WERI-Rb-1 (cell line): ENCODE results near the gene FBXO45.

Source experiments
- DNase-seq: peaks from one replicate; pipeline ENCODE4 v3.0.0-alpha.2; 2020
- H3K27ac ChIP-seq: fragments of 250-450 bp; sonication (Bioruptor Pico); 2 replicates; pipeline ENCODE4 v1.5.1; 2020; ENCODE audit warnings: mild to moderate bottlenecking, moderate library complexity
- H3K27me3 ChIP-seq: fragments of 250-450 bp; sonication (Bioruptor Pico); 2 replicates; pipeline ENCODE4 v1.5.1; 2021; ENCODE audit warnings: mild to moderate bottlenecking, low read depth, moderate library complexity; ENCODE audit not compliant: insufficient read depth, severe bottlenecking
- H3K36me3 ChIP-seq: fragments of 250-450 bp; sonication (Bioruptor Pico); 2 replicates; pipeline ENCODE4 v1.5.1; 2020; ENCODE audit warnings: mild to moderate bottlenecking, moderate library complexity
- H3K4me3 ChIP-seq: 2 replicates; pipeline ENCODE4 v1.5.1; 2011; ENCODE audit warnings: low read depth, mild to moderate bottlenecking, control low read depth, low read length
- H3K9me3 ChIP-seq: fragments of 250-450 bp; sonication (Bioruptor Pico); 2 replicates; pipeline ENCODE4 v1.5.1; 2021; ENCODE audit warnings: mild to moderate bottlenecking, moderate library complexity; ENCODE audit not compliant: severe bottlenecking
- TF ChIP-seq, protein P1 (sequence below): IDR thresholded peaks from 2 replicates; pipeline ENCODE4 v1.5.1; 2011; ENCODE audit warnings: low read depth, mild to moderate bottlenecking, control low read depth, inconsistent platforms, low read length

The FBXO45 gene

DNA sequence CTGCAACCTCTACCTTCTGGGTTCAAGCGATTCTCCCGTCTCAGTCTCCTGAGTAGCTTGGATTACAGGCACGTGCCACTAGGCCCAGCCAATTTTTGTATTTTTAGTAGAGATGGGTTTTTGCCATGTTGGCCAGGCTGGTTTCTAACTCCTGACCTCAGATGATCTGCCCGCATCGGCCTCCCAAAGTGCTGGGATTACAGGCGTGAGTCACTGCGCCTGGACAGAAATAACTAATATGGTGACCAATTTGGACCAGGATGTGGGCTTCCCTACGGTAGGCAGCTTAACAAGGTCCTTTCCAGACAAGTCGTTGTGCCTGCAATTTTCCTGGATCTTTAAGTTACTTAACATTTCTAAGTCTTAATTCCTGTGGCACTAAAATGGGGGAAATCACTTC is 14.9 kb upstream of the FBXO45 start:
- H3K27me3 ChIP-seq: no peaks in the 10 kb centered on the region
- peaks cover 2% of the 10 kb centered on the region for H3K9me3 ChIP-seq
- H3K36me3 ChIP-seq: no peaks in the 10 kb centered on the region
- no peak overlapping the region for H3K27ac ChIP-seq
- DNase-seq: no peak
- no peak overlapping the region for H3K4me3 ChIP-seq
- TF ChIP-seq, protein P1, sequence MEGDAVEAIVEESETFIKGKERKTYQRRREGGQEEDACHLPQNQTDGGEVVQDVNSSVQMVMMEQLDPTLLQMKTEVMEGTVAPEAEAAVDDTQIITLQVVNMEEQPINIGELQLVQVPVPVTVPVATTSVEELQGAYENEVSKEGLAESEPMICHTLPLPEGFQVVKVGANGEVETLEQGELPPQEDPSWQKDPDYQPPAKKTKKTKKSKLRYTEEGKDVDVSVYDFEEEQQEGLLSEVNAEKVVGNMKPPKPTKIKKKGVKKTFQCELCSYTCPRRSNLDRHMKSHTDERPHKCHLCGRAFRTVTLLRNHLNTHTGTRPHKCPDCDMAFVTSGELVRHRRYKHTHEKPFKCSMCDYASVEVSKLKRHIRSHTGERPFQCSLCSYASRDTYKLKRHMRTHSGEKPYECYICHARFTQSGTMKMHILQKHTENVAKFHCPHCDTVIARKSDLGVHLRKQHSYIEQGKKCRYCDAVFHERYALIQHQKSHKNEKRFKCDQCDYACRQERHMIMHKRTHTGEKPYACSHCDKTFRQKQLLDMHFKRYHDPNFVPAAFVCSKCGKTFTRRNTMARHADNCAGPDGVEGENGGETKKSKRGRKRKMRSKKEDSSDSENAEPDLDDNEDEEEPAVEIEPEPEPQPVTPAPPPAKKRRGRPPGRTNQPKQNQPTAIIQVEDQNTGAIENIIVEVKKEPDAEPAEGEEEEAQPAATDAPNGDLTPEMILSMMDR: no peak

DNA sequence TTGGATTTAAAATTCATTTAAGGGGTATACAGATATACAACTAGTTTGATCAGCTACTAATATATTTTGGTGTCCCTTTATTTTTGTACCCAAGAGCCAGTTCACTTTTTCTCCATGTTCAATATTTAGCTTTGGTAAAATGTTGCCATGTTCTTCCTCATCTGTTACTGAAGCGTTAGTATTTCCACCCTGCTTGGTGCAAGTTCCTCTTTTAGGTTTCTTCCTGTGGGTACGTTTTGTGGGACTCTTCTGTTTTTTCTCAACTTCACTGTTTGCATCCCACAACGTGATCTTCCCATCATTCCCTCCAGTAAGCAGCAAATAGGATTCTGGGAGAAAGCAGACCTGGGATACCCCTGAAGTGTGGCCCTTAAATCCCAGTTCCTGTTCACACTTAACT is 14.3 kb upstream of the FBXO45 start:
- no peak overlapping the region for H3K27ac ChIP-seq
- peaks cover 2% of the 10 kb centered on the region for H3K9me3 ChIP-seq
- no peaks in the 10 kb centered on the region for H3K27me3 ChIP-seq
- H3K4me3 ChIP-seq: no peak overlapping the region
- TF ChIP-seq, protein P1: no peak
- DNase-seq: no peak
- no peaks in the 10 kb centered on the region for H3K36me3 ChIP-seq

DNA sequence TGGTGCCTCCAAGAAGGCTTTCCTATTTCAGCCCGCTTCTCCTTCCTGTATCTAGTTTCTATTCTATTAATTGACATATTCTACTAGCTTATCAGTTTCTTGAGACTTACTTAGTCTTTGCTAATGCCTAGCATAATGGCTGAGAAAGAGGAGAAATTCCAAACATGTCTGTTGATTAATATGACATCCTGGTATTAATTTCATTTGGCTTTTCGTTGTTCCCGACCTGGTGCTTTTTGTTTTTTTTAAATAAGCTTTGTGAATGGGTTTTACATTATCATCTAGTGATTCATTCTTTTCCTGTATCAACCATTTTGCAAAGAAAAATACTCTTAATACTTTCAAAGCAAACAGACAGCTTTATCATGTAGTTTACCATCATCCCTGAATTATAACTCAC is 13.2 kb upstream of the FBXO45 start:
- TF ChIP-seq, protein P1: no peak
- no peak for DNase-seq
- no peak overlapping the region for H3K4me3 ChIP-seq
- H3K9me3 ChIP-seq: no peaks in the 10 kb centered on the region
- H3K27ac ChIP-seq: no peak overlapping the region
- H3K27me3 ChIP-seq: no peaks in the 10 kb centered on the region
- H3K36me3 ChIP-seq: no peaks in the 10 kb centered on the region

DNA sequence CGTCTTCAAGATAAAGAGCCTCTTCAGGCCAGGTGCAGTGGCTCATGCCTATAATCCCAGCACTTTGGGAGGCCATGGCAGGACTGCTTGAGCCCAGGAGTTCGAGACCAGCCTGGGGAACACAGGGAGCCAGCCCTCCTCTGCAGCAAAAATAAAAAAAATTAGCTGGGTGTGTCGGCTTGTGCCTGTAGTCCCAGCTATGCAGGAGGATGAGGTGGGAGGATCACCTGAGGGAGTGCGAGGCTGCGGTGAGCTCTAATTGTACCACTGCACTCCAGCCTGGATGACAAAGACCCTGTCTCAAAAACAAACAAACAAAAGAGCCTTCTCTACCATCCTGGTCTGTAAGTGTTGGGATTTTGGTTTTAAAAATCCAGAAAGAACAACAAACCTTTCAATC is 11.2 kb upstream of the FBXO45 start:
- no peaks in the 10 kb centered on the region for H3K27me3 ChIP-seq
- no peaks in the 10 kb centered on the region for H3K9me3 ChIP-seq
- no peak overlapping the region for H3K4me3 ChIP-seq
- no peaks in the 10 kb centered on the region for H3K36me3 ChIP-seq
- no peak for DNase-seq
- no peak overlapping the region for H3K27ac ChIP-seq
- TF ChIP-seq, protein P1: no peak

DNA sequence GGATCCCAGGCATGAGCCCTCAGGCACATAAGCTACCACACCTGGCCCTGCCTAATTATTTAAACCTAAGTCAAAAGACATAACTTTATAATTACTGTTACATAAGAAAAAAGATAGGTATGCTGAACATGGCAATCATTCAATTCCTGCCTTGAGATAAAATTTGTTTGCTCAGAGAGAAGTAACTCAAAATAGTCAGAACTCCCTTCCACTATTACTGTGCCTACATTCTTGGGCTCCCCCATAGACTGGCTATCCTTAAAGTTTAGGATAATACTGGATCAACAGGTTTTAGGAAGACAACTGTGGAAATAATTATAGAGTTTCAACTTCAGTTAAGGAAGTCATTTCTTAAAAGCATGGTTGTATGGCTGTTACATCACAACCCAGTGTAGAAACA is 10.0 kb upstream of the FBXO45 start:
- TF ChIP-seq, protein P1: no peak
- Histone ChIP-seq H3K4me3 (no peak overlapping the region), H3K9me3 (no peaks in the 10 kb centered on the region), H3K36me3 (no peaks in the 10 kb centered on the region), H3K27ac (no peak overlapping the region), H3K27me3 (no peaks in the 10 kb centered on the region)
- DNase-seq: no peak

DNA sequence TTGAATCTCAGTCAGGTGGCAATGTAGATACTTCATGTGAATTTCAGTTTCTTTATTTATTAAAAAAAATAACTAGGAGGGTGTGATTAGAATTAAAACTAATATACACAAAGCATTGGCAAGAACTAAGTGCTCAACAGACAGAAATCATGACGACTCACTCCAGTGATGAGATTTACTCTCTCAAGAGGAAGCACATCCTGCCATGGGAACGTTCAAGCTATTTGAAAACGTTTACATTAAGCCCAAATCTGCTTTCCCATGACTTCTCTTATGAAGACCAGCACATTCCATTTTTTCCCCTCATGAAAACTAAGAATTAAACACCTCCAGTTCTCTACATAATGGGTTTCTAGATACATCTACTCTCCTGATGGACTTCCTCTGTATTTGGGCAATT is 8.6 kb upstream of the FBXO45 start:
- no peaks in the 10 kb centered on the region for H3K9me3 ChIP-seq
- TF ChIP-seq, protein P1: no peak
- no peaks in the 10 kb centered on the region for H3K27me3 ChIP-seq
- no peak overlapping the region for H3K4me3 ChIP-seq
- no peak for DNase-seq
- H3K36me3 ChIP-seq: no peaks in the 10 kb centered on the region
- H3K27ac ChIP-seq: no peak overlapping the region
